ENCODE results near the gene GPR42.

GPR42 gene

GRCh38 chr19:35344511-35345031 is 26.3 kb upstream of the GPR42 start:
- no peak for TF ChIP-seq CTCF (IDR thresholded peaks at IDR 0.05; ENCODE audit: low read depth, low read length)
- no peak for TF ChIP-seq MYC (IDR thresholded peaks at IDR 0.05; ENCODE audit: low read depth, low read length)
- no peak for TF ChIP-seq POLR2A (IDR thresholded peaks at IDR 0.05; ENCODE audit: extremely low read depth, insufficient read length)
- no peak for TF ChIP-seq MAX (IDR thresholded peaks at IDR 0.05; ENCODE audit: low read depth, low read length)
- no peak for DNase-seq (ENCODE audit: low read depth)
- H3K4me3 ChIP-seq (ENCODE audit: low read depth, low read length) = no peak overlapping the region

GRCh38 chr19:35345671-35346111 is 25.2 kb upstream of the GPR42 start:
- no peak overlapping the region for H3K4me3 ChIP-seq (ENCODE audit: low read depth, low read length)
- TF ChIP-seq MAX (IDR thresholded peaks at IDR 0.05; ENCODE audit: low read depth, low read length) = no peak
- no peak for TF ChIP-seq MYC (IDR thresholded peaks at IDR 0.05; ENCODE audit: low read depth, low read length)
- no peak for DNase-seq (ENCODE audit: low read depth)

GRCh38 chr19:35346193-35347052 is 24.4 kb upstream of the GPR42 start:
- no peak overlapping the region for H3K4me3 ChIP-seq (ENCODE audit: low read depth, low read length)
- DNase-seq (ENCODE audit: low read depth) = no peak
- TF ChIP-seq MYC (IDR thresholded peaks at IDR 0.05; ENCODE audit: low read depth, low read length) (no peak), POLR2A (IDR thresholded peaks at IDR 0.05; ENCODE audit: extremely low read depth, insufficient read length) (no peak), CTCF (IDR thresholded peaks at IDR 0.05; ENCODE audit: low read depth, low read length) (no peak), MAX (IDR thresholded peaks at IDR 0.05; ENCODE audit: low read depth, low read length) (no peak)

DNA sequence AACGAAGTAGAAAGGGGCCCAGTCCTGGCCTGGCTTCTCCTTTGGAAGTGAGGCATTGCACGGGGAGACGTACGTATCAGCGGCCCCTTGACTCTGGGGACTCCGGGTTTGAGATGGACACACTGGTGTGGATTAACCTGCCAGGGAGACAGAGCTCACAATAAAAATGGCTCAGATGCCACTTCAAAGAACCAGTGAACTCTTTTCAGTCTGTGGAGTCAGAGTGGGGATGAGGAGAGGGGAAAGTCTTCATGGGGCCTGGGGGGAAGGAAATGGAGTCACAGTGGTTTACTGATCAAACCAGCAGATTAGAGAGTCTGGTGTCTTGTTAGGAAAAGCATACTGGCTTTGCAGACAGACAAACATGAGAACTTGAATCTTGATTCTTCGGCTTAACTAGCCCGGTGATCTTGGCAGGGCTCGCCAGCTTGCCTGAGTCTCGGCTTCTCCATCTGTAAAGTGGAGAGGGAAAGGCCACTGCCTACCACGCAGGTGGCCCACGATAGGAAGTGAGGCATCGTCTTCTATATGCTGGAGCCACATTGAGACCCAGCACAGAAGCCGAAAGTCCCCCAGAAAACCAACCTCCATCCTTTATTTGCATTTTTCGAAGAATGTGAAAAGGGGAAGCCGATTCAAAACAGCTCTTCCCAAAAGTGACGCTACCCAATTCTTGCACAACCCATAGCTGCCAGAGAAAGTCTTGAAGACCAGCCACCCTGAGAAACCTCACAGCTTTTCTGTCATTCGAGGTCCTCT is 23.5 kb upstream of the GPR42 start, which contains the start of gene FFAR1:
TSS of gene FFAR1 (plus strand) at position 732 of the 759 bp plus-strand sequence. CDS start 3,650 bp downstream, outside the sequence.
- DNase-seq (ENCODE audit: low read depth) = peak; percentile 80
- TF ChIP-seq CTCF (IDR thresholded peaks at IDR 0.05; ENCODE audit: low read depth, low read length) (no peak), MAX (IDR thresholded peaks at IDR 0.05; ENCODE audit: low read depth, low read length) (no peak), POLR2A (IDR thresholded peaks at IDR 0.05; ENCODE audit: extremely low read depth, insufficient read length) (no peak), MYC (IDR thresholded peaks at IDR 0.05; ENCODE audit: low read depth, low read length) (no peak)
- no peak within 1 kb of the TSS for H3K4me3 ChIP-seq (ENCODE audit: low read depth, low read length)

DNA sequence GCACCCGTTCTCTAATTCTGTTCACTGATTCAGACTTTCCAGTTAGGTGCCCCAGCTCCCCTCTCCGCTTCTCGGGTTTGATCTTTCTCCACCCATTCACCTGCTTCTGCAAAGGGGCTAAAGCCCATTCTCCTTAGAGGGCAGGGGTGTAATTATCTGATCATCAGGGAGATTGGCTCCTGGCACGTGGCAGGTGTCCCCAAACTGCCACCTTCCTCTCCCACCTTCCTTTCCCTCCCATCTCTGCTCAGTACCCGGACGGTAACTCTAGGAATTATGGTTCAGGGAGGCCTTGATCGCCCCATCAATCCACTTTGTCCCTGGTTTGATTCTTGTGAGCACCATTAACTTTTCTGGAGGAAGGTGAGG is 23.0 kb upstream of the GPR42 start:
- H3K4me3 ChIP-seq (ENCODE audit: low read depth, low read length) = no peak overlapping the region
- no peak for DNase-seq (ENCODE audit: low read depth)

More for the DNA sequence above, 23.0 kb upstream of the GPR42 start:
- TF ChIP-seq MAX (IDR thresholded peaks at IDR 0.05; ENCODE audit: low read depth, low read length) = no peak
- TF ChIP-seq CTCF (IDR thresholded peaks at IDR 0.05; ENCODE audit: low read depth, low read length) = no peak
- no peak for TF ChIP-seq POLR2A (IDR thresholded peaks at IDR 0.05; ENCODE audit: extremely low read depth, insufficient read length)
